HG03442 (cell line): ENCODE results near the gene SLCO2A1.

ENCODE experiments used
- ATAC-seq: cut with Tn5 transposase; IDR thresholded peaks from one replicate; pipeline ENCODE4 v1.9.1; 2021; ENCODE audit warnings: mild to moderate bottlenecking, moderate library complexity; ENCODE audit not compliant: unreplicated experiment

Gene SLCO2A1

DNA sequence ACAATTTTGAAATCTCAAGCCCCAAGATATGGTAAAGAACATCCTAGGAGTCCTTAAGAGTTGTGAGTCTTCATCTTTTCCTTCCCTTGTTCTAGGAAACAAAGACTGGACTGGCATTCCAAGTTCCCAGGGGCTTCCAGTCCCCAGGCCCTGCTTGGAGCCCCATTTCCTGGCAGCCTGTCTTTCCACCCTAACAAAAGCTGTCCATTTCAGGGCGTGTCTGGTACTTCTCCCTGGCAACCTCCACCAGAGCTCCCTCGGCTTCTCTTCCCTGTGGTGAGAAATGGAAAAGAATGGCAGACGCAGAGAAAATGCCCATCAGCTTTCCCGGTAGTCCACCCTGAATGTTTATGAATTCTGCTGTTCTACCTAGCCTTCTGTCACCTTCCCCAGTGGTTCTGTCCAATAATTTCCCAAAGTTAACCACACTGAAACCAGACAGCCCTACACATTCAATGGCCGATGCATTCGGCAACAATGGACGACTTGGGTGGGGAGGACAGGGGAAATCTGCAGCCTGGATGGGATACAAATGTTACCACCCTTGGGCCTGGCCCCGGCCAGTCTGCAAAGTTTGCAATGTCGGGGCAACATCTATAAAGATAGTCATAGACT lies 140.9 kb downstream of the SLCO2A1 start:
- no peak for ATAC-seq

DNA sequence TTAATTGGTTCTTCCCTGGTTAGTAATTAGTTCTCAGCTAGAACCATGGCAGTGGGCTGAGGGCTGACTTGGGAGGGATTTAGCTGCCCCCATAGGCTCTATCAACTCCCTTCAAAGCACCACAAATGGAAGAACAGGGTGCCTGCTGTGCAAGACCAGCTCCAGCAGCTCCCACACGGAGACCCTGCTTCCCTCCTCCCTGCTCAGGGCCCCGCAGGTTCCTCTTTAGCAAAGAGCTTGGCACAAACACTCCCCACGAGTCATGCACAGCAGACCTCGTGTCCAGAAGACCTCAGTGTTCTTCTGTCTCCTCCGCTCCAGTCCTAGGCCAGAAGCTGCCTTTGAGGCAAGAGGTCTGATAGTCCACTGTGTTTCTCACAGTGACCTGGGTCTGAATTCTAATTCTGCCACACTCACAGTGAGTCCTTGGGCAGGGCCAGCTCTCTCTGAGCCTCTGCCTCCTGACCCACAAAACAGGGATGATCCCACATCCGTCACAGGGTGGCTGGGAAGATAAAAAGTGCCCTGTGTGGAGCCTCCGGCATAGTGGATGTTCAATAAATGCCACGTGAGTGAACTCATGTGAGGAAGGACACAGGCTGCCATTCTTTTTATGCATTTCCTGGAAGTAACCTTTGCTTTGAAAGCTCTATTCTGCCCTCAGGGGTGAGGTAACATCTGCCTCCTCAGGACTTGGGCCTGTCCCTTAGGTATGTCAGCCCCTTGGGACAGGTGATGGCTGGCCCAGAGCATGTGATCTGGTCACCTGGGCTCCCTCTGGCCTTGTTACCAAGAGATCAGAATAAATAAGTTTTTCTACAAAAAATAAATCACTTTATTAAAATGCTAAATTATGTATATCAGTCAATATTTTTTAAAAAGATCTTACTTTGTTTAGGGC lies 141.7 kb downstream of the SLCO2A1 start:
- ATAC-seq = no peak

DNA sequence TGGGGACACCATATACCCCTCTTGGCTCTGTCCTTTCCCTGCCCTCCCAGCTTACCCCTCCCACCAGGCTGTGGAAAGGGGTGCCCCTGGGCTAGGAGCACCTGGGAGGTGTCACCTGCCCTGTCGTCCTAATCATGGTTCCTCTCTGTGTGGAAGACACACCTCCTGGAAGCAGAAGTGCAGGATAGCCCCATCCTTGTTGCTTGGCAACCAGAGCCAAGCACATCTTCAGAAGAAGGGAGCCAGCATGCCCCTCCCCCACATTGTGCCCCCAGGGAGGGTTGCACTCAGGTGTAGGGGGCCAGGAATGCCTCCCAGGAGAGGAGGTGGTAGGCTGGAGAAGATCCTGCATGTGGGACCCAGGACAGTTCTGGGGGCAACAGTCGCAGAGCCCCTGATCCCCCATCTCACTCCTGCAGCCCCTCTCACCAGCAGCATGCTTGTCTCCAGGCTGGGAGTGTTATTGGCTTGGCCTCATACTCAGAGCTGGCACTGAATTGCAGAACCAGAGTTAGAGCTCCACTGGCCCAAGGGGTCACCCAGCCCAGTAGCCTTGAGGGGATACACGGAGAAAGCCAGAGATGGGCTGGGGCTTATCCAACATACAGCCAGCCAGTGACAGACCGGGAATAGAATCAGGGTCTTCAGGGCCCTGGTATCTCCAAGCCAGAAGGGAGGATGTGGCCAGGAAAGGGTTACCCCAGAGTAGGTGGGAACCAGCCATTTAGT lies 142.5 kb downstream of the SLCO2A1 start:
- no peak for ATAC-seq

- ATAC-seq = no peak
Measured at GRCh38 chr3:133886031-133886722, 143.5 kb downstream of the SLCO2A1 start.

DNA sequence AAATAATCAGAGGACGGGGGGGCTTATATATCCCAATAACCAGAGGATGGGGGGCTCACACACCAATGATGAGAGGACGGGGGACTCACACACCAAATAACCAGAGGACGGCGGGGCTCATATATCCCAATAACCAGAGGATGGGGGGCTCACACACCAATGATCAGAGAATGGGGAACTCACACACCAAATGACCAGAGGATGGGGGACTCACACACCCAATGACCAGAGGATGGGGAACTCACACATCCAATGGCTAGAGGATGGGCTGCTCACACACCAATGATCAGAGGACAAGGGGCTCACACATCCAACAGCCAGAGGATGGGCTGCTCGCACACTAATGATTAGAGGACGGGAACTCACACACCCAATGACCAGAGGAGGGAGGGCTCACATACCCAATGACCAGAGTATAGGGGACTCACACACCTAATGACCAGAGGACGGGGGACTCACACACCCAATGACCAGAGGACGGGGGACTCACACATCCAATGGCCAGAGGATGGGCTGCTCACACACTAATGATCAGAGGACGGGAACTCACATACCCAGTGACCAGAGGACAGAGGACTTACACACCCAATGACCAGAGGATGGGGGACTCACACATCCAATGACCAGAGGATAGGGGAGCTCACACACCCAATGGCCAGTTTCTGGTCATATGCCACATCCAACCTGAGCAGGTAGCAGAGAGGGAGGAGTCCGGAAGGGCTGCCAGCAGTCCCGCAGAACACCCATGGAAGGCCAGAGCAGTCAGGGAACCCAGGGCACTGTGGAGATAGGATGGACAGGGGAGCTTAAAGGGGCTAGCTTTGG lies 144.6 kb downstream of the SLCO2A1 start:
- ATAC-seq = no peak

GRCh38 chr3:133884054-133884886 lies 145.5 kb downstream of the SLCO2A1 start:
- no peak for ATAC-seq

- ATAC-seq = no peak
Measured at GRCh38 chr3:133883641-133884040, 146.1 kb downstream of the SLCO2A1 start.

DNA sequence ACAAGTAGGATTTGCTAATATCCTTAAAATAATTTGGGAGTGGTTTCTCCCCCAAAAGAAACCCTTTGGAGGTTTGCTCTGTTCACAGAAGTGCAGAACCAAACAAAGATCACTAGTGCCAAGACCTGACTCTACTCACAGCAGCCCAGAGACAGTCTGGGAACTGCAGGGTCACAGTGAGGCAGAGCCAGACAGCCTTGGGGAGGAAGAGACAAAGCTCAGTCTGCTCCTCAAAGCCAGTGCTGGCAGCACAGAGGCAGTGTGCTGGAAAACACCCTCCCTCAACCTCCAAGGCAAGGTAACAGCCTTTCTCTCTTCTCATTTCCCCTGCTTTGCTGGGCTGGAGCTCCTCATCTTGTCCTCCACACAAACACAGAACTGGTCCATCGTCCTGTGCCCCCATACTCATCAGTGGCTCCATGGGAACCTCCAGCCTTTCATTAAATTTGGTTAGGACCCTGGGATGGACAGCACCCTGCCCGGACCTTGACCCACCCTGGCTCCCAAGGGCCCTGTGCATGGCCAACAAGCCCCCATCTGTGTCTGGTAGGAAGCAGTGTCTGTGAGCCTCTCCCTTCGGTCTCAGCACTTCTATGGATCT lies 146.6 kb downstream of the SLCO2A1 start:
- no peak for ATAC-seq

DNA sequence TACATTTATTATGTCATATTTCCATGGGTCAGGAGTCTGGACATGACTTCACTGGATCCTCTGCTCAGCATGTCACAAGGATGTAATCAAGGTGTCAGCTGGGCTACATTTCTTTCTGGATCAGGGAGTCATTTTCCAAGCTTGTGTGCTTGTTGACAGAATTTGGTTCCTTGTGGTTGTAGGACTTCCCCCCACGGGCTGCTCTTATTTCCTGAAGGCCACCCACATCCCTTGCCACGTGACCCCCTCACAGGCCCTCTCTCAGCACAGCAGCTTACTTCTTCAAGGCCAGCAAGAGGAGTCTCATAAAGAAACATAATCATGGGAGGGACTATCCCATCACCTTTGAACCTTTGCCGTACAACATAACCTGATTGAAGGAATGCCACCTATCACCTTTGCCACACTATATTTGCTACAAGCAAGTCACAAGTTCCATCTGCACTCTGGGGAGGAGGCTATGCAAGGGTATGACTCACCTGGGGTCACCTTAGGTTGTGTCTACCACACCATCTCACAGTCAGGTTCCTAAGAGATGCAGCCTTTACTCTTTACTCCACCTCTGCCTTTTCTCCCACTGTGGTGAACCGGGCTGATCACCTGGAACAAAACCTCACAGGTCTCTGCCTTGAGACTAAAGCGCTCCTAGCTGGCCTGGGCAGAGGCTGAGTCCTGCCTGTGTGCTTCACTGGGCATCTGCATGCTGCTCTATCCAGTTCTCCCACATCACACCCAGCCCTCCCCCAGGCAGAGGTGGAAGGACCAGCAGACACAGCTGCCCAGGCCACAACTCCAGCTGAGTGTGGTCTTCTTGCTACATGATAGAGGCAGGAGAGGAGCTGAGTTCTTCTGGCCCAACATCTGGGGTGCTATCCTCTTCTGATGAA lies 147.5 kb downstream of the SLCO2A1 start:
- ATAC-seq = no peak

- no peak for ATAC-seq
Measured at GRCh38 chr3:133881492-133881891, 148.2 kb downstream of the SLCO2A1 start.

DNA sequence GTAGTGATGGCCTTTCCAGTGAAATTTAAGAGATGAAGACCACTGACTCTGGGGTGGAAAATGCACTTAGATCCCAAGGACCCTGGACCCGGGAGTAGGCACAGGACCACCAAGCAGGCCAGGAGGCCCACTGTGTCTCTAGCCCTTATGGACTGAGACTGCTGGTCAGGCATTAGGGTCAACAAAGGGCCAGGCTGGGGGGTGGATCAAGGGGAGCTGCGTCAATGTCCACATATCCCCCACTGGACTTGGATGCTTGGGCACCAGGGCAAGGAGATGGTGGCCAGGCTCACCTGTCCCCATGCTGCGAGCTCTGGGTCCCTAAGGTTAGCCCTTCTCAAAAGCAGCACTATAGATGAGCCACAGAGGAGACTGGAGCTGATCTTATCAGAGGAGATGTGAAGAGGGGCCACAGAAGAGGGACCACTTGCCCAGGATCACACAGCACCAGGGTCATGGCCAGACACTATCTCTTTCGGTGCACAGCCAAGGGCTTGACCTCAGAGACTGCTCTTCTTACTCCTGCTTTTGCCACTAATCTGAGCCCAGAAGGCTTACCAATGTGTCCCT lies 148.8 kb downstream of the SLCO2A1 start:
- ATAC-seq = no peak

DNA sequence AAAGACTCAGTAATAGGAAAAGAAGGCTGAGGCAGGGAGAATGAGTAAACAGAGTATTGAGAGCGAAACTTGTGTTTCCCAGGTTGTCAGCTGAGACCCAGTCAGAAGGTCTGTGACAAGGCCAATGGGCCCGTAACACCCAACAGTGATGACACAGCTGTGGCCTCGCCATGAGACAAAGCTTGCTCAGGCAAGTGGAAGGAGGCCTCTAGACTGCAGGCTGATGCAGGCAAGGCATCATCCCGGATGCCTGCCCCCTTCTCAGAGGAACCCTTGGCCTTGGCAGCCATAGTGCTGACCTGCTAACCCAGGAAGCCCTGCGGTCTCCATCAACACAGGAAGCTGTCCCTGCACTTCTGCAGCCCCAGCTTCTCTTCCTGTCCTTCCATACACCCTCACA lies 149.4 kb downstream of the SLCO2A1 start:
- peak; percentile 61 for ATAC-seq

DNA sequence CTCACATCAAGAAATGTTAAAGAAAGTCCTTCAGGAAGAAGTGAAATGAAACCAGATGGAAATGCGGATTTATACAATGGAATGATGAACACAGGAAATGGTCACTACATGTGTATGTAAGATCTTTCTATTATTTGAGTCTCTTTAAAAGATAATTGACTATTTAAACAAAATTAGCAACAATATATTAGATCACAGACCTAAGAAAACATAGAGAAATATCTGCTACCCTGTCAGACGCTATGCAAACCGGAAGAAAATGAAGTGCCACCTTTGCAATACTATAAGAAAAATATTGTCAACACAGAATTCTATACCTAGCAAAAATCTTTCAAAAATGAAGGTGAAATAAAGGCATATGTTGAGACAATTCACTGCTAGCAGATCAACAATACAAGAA lies 151.2 kb downstream of the SLCO2A1 start:
- no peak for ATAC-seq
